ENCODE measurements around the gene LGALS3BP. TPM values are rescaled to one million over a fixed set of nuclear protein-coding genes. Genes with fewer than 3 reads are reported as not detected.

Gene LGALS3BP
- polyA plus RNA-seq, 3 donors, result 131 to 160 (median 143) TPM

DNA sequence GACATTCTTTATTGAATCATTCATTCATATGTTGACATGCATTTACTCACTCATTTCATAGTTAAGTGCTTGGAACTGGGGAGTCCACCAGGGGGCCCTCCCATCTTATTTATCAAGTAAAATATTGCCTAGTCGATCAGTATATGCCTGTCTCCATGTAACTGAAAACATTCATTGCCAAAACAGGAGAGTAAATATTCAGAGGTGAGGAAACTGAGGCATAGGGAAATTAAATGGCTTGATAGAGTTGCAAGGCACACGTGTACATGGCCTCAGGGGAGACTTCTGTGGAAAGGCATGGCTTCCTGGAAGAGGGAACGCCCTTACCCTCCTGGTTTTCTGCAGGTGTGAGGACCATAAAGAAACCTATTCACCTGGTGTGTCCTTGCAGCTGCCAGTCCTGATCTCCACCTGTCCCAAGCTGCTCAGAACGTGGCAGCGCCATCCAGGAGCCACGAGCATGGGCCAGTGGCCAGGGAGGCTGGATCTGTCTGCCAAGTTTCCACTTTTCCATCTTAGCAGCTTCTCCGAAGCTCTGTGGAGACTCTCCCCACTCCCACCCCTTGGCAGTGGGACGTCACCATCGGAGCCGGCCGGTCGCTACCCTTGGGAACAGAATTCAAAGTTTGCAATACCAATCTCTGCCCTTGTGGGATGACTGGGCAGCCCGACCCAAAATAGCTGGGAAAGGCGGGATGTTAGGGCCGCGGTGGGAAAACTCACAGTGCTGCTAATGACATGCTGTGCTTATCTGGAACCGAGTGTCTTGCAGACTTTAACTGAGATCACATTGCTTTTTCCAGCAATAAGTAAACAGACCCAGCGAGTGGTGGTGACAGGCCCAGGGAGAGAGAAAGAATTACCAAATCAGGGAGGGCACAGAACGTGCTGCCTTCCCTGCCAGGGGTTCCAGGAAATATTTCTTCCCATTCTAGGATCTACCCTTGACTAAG is 40.2 kb upstream of the LGALS3BP start:
- no peak for DNase-seq

- DNase-seq, result no peak
Observed at GRCh38 chr17:79019261-79019631, 39.5 kb upstream of the LGALS3BP start.

- no peak for DNase-seq
Observed at GRCh38 chr17:79018370-79018695, 38.6 kb upstream of the LGALS3BP start.

GRCh38 chr17:79017546-79018369 is 38.0 kb upstream of the LGALS3BP start:
- no peak for DNase-seq

- DNase-seq, result no peak
Observed at GRCh38 chr17:79014158-79014758, 34.5 kb upstream of the LGALS3BP start.

- DNase-seq, result no peak
Observed at GRCh38 chr17:79012563-79013134, 32.9 kb upstream of the LGALS3BP start.

DNA sequence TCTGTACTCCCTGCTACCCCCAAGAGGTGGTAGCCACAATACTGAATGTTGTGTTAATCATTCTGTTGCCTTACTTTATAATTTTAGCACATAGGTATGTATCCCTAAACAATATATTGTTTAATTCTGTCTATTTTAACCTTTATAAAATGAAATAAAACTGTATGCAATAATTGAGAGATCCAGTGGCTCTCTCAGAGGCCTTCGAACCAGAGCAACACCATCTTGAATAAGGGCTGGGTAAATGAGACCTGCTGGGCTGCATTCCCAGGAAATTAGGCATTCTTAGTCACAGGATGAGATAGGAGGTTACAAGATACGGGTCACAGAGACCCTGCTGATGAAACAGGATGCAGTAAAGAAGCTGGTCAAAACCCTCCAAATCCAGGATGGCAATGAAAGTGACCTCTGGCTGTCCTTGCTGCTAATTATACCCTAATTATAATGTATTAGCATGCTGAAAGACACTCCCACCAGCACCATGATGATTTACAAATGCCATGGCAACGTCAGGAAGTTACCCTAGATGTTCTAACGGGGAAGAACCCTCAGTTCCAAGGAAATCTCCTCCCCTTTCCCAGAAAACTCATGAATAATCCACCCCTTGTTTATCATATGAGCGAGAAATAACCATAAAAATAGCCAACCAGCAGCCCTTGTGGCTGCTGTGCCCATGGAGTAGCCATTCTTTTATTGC is 31.9 kb upstream of the LGALS3BP start:
- DNase-seq, result no peak

DNA sequence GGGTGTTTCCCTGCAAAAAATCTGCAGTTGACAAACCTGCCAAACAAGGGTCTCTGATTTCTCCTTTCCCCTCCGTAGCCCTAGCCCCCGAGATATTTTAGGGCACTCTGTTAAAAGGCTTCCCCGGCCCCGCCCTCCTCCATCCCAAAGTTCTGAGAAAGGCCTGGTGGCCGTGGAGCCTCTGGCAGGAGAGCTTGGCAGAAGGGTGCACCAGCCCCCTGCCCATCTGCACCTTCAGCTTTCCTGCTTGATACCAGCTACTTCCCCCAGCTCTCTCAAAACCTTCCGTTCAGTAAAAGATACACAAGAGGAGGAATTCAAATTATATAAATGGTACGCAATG is 30.6 kb upstream of the LGALS3BP start:
- DNase-seq, result no peak

DNA sequence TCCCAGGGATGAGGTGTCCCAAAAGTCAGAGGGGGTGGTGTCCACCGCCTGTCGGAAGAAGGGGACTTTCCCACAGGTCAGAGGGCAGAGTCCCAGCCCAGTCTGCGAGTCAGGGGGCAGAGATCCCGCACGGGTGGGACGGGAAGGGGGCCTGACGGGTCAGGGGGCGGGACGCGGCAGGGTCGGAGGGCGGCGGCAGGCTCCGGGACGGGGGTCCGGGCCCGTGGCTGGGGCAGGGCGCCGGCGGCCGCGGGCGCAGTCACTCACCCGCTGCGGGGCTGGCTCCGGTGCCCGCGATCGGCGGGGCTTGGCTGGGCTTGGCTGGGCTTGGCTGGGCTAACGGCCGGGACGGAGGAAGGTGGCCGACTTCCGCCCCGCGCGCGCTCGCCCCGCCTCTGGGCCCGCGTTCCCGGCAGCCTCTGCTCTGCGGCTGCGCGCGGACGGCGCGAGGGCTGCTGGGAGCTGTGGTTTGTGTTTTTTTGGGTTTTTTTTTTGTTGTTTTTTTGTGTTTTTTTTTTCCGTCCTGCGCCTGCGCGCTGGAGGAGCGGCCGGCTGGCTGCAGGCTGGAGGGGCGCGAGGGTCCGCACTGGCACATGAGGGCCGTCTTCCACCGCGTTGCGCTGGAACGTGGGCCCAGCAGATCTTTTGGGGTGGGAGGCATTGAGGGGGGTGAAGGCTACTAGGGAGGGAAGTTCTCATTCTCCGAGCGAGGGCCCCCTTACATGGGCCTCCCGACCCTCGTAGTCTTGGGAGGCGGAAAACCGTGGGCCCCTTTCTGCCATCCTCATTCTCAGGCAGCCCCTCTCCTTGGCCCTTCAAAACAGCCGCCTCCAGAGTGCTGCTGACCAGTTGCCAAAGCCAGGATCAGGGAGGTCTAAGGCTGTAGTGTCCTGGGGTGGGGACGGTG is 29.9 kb upstream of the LGALS3BP start, which contains the start of gene CANT1:
Gene CANT1 (minus strand): TSS at position 368 of the 907 bp plus-strand sequence. CDS start 12,142 bp downstream, outside the sequence.
- DNase-seq, result peak; percentile 90

GRCh38 chr17:79008666-79009387 is 29.1 kb upstream of the LGALS3BP start:
- no peak for DNase-seq

DNA sequence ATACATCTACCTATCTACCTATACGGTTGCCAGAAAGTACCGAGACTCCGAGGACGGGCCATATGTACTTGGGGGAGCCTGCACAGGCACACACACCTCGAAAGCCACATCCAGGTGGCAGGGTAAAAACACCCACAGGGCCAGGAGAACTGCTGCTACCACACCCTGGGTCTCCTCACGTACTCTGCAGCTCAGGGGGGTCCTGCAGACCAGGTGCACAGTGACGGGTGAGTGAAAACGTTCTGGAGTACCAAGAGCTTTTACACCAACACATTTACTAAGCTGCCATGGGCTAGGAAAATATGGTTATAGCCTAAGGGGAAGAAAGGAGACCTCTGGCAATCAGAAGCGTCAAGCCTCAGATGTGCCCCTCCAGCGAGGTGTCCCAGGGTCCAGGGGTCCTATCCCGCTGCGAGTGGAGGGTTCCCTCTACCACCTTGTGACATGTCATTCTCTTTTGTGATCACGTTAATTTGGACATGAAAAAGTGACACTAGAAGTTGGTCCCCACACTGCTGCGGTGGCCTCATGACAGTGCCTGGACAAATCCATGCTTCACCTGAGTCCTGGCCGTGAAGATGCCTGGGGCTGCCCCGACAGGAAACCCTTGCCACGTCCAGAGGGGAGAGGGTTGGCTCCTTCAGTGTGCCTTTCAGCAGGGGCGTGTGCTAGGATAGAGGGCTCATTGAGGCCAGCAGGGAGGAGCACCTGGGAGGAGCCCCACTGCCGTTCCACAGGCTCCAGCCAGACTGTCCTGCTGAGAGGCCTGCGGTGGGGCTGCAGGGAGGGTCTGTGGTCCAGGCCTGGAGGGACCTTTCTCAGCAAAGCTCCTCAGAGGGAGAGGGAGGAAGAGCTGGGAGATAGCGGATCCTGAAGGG is 28.0 kb upstream of the LGALS3BP start:
- DNase-seq, result no peak

DNA sequence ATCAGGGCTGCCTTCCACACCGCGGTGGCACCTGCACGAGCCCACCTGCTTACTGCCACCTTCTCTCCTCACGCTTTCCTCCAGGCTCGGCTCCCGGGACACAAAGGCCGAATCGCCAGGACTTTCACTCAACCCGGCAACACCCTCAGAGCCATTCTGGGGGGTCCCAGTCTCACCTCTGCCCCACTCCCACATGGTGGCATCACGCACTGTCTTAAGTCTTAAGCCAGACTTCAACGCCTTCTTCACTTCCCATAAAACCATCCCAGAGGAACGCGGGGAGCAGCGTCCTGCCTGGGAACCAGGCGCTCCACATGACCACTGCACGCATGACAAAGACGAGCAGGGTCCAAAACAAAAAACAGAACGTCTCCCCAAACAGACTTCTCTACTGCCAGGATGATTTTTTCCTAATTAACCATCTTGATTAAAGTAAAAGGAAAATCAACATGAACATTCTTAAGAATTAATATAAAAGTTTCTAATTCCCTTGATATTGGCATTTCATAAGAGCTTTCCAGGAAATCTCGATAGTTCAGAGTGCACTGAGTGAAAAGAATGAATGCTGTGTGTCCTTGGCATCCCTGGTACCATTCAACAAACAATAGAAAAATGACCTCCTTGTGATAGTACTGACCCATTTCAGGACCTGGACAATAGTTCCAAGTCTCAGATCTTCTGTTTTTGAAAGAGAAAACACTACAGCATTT is 27.2 kb upstream of the LGALS3BP start:
- DNase-seq, result no peak

GRCh38 chr17:79006046-79006445 is 26.3 kb upstream of the LGALS3BP start:
- DNase-seq, result no peak

DNA sequence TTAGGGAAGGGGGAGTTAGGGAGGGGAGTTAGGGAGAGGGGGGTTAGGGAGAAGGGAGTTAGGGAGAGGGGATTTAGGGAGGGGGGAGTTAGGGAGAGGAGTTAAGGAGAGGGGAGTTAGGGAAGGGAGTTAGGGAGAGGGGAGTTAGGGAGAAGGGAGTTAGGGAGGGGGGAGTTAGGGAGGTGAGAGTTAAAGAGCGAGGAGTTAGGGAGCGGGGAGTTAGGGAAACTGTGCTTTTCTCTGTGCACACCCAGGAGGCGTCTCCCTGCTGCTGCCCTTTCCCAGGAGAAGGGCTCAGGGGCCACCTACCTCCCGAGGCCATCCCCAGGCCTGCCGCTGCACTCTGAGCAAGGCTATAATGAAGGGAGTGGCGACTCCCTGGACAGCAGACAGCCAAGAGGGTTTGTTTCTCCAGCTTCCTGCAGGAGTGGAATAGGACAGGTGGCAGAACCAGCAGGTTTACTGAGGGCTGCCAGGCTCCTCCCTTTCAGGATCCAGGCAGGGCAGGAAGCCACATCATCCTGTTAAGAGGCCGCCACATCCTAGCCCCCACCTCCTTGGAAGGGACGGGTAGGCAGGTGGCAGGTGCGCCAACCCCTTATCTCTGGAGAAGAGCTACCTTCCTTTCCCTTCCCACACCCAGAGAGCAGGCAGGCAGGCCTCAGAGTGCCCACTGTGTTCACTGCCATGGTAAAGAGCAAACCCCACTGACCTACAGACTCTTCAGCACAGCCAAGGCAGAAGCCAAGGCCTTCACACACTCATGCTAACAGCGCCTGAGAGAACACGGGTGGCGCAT is 25.5 kb upstream of the LGALS3BP start:
- no peak for DNase-seq

- DNase-seq, result no peak
Observed at GRCh38 chr17:79003661-79004411, 24.1 kb upstream of the LGALS3BP start.
